HPDE6-E6E7 (cell line): ENCODE data around the gene MESP1.

ENCODE experiments used
- DNase-seq: peaks from one replicate; pipeline ENCODE4 v3.0.0; 2011; ENCODE audit warnings: missing footprints; ENCODE audit errors: extremely low spot score

The MESP1 gene

DNA sequence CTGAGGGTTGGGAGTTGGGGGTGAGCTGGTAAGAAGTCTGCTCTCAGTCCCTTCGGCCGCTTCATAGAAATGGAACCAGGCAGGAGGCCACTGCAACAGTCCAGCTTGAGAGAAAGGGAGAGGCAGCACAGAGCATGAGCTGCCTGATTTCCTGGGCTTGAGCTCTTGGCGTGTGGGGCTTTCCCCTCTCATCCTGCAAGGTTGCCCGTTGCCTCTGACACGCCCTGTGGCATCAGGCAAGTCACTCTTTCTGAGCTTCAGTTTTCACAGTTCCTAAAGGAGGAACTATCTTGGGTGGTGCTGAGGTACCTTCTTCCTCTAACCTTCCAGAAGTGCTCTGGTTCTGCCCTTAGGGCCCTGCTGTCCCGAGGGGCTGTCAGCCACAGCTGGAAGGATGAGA, 30.0 kb upstream of the MESP1 start:
- DNase-seq = no peak

DNA sequence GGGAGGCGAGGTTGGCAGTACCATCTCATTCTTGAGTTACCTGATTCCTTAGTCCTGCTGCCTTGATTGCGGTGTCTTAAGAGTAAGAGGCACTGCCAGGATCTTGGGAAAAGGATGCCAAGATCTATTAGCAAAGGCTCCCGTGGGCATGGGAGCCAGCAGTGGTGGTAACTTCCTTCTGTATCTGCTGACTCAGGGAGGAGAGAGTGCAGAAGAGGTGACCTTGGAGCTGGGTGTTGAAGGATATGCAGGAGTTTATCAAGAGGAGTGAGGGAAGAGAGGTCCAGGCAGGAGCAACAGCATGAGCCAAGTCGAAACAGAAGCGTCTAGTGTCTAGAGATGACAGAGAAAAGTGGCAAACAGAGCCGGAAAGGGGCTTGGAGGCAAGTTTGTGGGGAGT, 29.6 kb upstream of the MESP1 start:
- DNase-seq = no peak

DNA sequence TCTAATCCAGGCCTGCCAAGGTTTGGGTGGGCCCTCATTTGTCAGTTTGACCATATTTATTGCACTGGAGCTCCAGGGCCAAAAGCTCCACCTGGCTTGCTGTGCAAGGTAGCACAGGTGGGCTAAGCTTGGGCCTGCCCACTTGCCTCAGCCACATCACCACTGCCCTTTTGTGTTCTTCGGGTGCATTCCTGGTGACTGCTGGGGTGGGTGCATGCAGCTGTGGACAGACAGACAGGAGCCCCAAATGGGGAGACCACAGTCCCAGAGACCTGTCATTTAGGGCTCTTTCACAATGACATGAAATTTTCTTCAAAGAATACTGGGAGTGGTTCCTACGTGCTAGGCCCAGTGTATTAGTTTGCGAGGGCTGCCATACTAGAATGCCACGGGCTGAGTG, 27.8 kb upstream of the MESP1 start:
- DNase-seq = no peak

DNA sequence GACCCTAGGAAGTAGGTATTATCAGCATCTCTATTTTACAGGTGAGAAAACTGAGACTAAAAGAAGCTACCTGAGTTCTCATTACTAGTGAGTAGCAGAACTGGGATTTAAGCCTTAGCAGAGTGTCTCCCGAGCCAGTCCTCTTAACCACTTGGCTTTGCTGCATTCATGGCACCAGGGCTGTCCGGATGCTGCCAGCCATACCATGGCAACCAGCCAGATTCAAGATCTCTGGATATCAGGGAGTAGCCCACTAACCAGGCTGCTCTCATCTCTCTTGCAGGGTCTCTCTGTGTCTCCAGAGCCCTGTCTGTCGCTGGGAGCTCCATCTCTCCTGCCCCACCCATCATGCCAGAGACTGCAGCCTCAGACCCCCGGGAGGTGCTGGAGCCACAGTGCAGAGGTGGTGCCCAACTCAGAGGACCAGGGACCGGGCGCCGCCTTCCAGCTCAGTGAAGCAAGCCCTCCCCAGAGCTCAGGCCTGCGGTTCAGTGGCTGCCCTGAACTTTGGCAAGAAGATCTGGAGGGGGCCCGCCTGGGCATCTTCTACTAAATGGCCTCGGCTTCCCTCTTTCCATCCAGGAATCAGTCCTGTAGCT, 26.8 kb upstream of the MESP1 start:
- no peak for DNase-seq

DNA sequence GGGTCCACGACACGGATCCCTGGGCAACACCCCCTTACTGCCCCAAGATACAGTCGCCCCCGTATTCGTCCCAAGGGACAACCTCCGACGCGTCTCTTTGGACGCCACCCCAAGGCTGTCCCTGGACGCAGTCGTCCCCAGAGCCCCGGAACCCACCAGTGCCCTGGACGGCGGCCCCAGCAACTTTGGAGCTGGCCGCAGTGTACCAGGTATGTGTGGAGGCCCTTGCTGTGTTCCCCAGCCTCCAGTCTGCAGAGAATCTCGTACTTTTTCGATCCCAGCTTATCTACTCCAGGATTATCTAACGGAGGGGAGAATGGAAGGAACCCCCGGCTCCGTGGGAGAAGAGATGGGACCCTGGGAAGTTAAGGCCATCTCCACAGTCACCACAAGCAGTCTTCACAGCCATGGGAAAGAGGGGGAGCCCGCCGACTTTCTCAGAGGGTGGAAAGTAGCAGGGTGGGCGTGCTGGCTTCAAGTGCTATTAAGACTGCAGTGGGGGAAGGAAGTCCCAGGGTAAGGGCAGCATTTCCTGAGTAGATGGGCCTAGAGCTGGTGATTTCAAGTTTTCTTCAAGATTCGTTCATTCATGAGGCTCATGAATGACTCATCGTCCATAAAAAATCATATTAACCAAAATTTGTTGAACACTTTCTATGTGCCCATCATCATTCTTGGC, 26.2 kb upstream of the MESP1 start:
- no peak for DNase-seq

DNA sequence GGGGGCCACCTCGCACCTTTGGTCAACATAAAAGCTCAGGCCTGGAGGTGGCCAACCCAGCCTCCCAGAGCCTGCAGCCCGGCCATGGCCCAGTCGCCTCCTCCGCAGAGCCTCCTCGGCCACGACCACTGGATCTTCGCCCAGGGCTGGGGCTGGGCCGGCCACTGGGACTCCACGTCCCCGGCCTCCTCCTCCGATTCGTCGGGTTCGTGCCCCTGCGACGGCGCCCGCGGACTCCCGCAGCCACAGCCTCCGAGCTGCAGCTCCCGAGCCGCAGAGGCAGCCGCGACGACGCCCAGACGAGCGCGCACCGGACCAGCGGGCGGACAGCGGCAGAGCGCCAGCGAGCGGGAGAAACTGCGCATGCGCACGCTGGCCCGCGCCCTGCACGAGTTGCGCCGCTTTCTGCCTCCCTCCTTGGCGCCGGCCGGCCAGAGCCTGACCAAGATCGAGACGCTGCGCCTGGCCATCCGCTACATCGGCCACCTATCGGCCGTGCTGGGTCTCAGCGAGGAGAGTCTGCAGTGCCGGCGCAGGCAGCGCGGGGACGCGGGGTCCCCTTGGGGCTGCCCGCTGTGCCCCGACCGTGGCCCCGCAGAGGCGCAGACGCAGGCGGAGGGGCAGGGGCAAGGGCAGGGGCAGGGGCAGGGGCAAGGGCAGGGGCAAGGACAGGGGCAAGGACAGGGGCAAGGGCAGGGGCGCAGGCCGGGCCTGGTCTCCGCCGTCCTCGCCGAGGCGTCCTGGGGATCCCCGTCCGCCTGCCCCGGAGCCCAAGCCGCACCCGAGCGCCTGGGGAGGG, 25.4 kb upstream of the MESP1 start, which contains the start of gene MESP2:
MESP2 (plus strand) TSS at position 59 of the 799 bp plus-strand sequence; CDS start at position 85, 26 bp downstream.
- peak; percentile 53 for DNase-seq

DNA sequence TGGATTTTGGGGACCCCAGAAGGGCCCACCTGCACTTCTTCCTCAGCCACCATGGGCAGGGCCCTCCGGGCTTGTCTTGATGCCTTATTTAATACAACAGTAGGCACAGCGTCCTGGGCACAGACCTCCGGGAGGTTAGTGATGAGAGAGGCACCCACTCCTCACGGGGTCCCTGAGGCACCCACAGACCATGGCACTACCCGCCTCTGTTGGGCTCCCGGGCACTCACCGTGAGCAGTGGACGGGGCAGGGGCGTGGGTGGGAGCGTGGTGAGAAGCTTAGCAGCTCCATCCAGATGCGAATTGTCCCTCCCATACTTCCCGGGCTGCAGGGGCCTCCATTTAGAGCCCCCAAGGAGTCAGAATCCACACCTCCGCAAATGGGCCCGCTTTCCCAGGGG, 24.8 kb upstream of the MESP1 start:
- no peak for DNase-seq

DNA sequence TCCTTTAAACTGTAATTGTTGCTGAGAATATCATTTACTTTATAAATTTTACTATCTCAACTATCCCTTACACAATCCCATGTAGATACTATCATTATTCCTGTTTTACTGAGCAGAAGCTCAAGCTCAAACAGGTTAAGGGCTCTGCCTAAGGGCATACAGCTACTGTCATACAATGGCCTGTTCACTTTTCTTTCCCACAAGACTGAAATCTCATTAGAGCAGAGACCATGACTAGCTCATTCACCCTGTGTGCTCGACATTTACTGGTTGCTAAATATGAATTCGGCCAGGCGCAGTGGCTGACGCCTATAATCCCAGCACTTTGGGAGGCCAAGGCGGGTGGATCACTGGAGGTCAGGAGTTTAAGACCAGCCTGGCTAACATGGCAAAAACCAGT, 23.4 kb upstream of the MESP1 start:
- DNase-seq = peak; percentile 48

DNA sequence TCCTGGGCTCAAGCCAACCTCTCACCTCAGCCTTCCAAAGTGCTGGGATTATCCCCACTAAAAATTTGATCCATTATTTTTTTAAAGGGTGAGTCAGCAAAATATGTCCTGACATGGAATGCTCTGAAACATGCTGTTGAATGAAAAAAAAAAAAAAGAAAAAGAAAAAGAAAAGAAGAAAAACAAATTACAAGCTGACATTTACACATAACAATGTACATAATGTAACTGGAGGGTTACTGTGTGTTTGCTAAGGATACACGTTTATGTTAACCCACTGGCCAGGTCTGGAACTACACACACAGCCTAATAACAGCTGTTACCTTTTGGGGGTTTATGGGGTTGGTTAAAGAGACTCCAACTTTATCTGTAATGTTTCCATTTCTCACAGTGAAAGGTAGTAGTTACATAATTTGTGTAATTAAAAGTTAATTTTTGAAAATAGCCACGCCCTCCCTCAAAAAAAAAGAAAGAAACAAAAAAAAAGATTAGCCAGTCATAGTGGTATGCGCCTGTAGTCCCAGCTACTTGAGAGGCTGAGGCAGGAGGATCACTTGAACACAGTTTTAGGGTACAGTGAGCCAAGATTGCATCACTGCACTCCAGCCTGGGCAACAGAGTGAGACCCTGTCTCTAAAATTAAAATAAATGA, 22.0 kb upstream of the MESP1 start:
- DNase-seq = no peak

DNA sequence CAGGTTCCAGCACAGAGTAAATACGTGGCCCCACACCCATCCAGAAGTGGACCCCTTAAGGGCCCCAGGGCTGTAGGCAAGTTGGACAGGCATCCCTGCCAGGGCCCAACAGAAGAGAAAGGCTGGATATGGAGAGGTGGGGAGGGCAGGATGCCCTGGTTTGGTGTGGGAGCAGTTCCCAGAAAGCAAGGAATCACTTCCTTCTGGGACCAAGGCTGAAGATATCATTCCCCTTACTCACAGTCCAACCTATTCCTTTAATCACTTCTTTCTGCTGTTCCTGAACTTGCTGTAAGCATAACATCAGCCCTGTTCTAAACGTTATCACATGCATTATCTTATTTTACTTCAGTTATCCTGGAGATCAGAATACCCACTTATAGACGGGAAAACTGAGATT, 19.0 kb upstream of the MESP1 start:
- no peak for DNase-seq

DNA sequence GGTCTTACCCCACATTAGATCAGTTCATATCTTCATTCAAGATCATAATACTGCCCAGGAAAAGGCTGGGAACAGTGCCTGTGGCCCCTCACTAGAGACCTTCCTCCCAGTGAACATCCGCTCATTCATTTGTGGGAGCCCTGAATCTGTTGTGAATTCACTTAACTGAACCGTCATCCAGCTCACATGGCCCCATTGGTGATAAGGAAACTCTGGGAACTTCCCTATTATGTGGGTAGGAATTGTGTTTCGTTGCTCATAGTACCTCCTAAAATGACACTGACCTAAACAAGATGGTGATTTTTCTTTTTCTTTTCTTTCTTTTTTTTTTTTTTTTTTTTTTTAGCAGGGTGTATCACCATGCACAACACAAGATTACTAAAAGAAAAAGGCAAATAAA, 18.3 kb upstream of the MESP1 start:
- no peak for DNase-seq

DNA sequence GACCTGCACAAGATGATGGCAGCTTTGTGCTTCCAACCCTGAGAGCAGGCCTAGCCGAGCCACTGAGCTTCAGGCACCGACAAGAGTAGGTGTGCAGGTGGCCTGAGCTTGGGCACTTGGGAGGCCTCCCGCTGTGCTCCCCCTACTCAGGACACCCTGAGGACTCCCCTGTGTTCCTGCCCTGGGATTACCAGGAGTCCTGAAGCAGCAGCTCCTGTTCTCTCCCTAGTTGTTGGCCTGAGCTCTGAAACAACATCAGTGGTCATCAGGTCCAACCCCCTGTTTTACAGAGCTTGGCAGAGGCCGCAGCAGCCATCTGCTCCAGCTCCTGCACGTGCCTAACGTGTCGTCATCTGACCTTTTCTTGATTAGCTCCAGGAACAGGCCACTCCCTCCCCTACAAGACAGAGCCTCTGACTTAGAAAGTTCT, 17.0 kb upstream of the MESP1 start:
- no peak for DNase-seq

DNA sequence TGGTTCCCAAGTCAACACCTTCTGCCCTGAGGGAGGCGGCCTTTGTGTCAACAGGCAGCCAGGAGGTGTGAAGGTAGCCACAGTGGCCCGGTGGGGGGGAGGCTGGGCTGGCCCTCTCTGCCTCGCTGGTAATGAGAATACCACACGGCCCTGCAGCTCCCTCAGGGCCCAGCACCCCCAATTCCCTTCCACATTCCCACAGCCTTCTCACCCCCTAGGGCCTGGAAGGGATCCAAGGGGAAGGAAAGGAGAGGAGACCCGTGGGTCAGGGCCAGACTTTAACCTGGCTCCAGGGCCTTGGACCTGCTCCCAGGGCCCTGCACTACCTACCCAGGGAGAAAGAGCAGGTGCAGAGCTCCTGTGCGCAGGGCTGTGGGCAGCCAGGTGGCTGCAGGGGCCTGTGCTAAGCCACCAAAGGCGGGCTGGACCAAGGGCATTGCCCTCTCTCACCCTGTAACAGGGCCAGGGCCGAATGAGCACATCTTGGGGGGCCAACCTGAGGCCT, 16.4 kb upstream of the MESP1 start:
- no peak for DNase-seq

DNA sequence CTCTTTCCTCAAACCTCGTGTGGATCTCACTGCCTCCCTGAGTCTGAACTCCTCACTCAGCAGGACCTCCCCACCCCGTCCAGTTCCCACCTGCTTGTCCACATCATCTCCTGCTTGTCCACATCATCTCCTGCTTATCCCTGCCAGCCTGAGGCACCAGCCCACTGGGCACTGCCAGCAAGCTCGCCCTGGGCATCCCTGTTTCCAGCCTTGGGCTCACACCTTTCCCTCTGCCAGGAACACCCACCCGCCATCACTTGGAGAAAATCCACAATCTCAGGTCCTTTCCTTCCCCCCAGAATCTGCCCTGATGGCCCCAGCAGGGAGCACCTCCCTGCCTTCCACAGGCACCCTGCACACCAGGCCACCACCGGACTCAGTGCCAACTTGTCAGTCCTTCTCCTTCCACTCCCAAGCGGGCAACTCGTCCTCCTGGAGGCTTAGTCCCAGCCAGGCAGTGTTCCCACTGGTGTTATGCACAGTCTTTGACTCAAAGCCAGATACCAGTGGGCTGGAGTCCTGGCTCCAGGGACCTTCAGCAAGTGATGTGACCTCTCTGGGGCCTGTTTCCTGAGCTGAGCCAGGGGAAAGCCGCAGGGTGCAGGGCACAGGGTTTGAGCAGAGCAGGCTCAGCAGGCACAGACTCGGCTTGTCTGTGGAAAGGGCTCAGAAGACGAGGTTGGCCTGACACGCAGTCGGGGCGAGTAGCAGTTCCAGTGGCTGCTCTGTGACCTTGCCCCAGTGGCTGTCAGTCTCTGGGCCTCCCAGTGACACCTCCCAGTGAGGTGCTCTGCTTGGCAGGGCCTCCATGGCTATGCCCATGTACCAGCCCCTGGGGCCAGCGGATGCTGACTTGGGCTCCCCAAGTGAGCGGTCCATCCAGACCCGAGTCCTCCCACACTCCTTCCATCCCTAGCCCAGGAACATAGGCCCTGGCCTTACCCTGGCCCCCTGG, 15.6 kb upstream of the MESP1 start:
- no peak for DNase-seq

DNA sequence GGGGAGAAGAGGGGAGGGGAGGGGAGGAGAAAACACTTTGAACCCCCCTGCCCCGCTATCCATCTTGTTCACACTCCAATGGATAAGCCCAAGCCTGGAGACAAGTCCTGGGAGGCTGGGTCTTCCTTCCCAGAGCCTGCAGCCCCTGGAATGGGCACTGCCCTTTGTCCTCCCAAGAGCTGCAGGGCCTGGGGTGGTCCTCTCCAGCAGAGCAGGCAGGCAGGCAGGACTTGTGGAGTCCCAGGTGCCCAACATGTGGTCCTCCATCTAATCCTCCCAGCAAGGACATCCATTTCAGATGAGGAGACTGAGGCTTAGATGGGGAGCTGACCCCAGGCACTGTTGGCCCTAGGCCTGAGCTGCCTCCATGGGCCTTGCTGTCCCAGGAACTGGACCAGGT, 14.6 kb upstream of the MESP1 start:
- DNase-seq = no peak

DNA sequence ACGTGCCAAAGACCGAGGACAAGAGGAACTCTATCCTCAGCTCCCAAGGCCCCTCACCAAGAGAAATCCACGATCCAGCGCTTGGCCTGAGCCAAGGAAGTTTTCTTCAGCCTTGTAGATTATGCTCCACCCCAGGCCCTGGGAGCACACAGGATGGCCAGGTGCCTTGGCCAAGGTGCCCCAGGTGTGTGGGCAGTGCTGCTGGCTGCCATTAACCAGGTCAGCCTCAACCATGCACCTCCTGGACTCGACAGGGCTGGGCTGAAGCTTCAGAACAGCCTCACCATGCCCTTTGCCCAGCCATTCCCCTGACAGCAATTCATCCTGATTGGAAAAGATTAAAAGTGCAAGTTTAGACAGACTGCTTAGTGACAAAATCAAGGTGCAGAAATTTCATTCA, 10.9 kb upstream of the MESP1 start:
- no peak for DNase-seq

DNA sequence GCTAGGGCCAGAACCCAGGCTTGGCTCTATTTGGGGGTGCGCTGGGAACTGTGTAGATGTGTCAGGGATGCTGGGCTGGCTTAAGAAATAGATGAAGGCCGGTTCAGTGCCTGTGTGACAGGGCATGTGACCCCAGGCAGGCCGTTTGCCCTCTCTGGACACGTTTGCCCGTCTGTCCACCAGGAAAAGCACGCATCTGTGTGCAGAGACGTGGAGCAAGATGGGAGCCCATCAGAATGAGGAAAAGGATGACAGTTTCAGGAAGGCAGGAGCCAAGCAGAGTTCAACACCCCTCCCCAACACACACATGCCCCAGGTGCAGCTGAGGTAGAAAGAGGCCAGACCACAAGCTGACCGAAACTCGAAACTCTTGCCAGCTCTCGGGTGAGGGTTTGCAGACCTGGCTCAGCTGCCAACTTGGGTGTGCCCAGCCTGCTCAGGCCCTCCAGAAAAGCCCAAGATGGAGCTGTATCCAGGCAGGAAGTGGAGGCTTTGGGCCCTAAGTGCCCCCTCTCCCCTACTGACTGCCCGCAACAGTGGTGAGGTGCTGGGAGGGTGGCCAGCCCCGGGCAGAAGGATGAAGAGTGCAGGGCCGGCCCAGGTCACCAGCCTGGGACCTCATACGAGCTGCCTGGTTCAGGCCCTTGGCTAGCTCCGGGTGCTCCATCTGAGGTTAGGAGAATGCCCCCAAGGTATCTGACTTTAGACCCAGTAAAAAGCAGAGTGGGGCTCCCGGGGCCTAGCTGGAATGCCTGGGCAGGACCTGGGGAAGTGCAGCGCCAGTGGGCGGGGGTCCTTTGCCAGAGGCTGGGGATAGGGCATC, 10.2 kb upstream of the MESP1 start:
- no peak for DNase-seq

DNA sequence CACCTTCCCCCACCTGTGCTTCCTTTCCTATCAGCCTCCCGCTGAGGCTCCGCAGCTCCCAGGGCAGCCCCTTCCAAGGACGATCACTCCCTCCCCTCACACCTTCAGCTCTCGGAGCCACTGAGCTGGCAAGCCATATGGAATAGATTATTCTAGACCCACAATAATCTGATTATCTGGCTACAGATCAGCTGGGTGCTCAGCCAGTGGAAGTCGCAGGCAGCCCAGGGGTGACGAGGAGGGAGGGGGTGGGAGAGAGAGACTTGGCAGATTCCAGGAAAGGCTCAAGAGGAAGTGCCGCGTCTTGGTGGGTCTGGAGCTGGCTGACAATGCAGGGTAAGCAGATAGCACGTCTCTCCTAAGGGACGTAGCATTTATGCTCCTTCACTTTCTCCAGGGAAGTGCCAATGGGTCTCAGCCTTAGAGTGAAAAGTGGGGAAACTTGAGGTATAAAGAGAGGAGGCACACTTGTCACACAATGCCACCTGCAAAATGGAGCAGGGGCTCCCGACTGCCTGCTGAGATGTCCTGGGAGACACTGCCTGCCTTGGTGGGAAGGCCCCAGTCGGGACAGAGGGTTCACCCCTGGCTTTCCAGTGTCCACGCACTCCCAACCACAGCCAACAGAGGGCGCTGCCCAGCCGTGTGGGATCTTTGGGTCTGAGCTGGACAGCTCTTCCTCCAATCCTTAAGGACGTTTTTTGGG, 9.4 kb upstream of the MESP1 start:
- DNase-seq = peak; percentile 79

DNA sequence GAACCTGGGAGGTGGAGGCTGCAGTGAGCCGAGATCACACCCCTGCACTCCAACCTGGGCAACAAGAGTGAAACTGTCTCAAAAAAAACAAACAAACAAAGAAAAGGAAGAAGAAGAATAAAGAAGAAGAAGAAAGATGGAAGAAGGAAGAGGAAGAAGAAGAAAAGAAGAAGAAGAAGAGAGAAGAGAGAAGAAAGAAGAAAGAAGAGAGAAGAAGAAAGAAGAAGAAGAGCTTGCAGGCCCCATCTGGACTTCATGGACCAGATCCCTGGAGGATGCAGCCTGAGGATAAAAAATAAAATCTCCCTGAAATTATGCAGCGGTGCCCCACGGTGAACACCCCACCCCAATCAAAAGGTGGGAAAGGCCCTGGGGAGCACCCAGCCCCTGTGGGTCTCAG, 8.8 kb upstream of the MESP1 start:
- no peak for DNase-seq

DNA sequence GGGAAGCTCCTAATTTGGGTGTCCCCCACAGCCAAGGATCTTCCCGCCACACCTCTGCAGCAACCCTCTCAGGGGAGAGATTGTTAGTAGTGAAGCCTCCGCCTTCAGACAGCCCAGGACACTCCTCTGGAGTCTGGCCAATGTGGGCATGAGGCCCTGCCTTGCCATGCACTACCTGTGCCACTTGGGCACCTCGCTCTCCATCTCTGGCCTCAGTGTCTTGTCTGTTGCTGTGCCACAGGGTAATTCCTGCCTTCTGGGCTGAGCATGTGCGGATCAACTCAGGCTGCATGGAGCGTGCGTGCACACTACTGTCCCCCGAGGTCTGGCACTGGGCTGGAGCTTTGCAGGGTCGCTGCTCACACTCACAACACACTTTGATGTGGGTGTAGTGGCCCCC, 7.9 kb upstream of the MESP1 start:
- DNase-seq = no peak
